Measurements from ENCODE around the gene NIPAL4.
"Not testable (repeated sequence)": the region's sequence is repeated elsewhere in the genome, so short reads cannot be mapped to it uniquely, and the experiment has no call there.

NIPAL4 gene

DNA sequence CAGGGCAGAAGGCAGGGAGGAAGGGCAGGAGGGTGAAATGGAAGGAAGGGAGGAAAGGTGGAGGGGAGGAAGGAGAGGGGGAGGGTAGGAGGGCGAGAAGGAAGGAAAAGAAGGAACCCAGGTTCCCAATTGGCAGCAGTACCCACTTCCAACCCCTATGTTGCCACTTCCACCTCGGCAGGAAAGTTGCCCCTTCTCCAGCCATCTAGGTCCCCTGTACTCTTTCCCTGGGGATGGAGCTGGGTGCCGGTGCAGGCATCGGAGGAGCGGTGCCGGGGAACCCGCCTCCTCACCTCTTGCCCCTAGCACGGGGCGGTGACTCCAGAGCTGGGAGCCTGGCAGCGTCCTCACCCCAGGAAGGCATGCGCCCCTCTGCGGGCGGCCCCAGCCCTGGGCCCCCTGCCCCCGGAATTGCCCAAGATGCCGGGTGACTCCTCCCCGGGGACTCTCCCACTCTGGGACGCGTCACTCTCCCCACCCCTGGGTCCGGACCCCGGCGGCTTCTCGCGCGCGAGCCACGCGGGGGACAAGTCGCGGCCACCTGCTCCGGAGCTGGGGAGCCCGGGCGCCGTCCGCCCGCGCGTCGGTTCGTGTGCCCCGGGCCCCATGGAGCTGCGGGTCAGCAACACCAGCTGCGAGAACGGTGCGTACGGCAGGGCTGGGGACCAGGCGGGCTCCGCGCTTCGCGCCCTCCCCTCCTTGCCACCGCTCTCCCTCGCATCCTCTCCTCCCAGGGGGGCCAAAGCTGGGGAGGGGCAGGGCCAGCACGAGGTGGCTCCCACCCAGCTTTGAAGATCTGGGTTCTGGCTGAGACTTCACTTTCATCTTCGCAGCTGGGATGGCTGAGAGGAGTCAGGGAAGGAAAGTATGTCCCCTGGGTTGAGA is at the start of gene NIPAL4:
NIPAL4 (plus strand) TSS at position 499 of the 885 bp plus-strand sequence; CDS start at position 607, 108 bp downstream.
- DNase-seq = peak; percentile 17

DNA sequence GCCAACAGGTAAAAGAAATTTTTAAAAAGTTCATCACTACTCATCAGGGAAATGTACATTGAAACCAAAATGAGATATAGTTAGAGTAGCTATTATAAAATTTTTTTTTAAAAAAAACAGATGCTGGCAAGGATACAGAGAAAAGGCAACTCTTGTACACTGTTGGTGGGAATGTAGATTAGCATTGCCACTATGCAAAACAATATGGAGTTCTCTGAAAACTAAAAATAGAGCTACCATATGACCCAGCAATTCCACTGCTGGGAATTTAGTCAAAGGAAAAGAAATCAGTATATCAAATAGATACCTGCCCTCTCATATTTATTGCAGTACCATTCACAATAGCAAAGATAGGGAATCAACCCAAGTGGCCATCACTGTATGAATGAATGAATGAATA is 44.2 kb upstream of the NIPAL4 start:
- no peak for DNase-seq

DNA sequence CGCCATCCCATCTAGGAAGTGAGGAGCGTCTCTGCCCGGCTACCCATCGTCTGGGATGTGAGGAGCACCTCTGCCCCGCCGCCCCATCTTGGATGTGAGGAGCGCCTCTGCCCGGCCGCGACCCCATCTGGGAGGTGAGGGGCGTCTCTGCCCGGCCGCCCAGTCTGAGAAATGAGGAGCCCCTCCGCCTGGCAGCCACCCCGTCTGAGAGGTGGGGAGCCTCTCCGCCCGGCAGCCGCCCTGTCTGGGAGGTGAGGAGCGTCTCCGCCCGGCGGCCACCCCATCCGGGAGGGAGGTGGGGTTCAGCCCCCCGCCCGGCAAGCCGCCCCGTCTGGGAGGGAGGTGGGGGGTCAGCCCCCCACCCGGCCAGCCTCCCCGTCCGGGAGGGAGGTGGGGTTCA is 40.5 kb upstream of the NIPAL4 start:
- DNase-seq = not testable (repeated sequence)

DNA sequence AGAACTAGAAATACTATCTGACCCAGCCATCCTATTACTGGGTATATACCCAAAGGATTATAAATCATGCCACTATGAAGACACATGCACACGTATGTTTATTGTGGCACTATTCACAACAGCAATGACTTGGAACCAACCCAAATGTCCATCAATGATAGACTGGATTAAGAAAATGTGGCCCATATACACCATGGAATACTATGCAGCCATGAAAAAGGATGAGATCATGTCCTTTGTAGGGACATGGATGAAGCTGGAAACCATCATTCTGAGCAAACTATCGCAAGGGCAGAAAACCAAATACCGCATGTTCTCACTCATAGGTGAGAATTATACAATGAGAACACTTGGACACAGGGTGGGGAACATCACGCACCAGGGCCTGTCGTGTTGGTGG is 30.1 kb upstream of the NIPAL4 start:
- not testable (repeated sequence) for DNase-seq

DNA sequence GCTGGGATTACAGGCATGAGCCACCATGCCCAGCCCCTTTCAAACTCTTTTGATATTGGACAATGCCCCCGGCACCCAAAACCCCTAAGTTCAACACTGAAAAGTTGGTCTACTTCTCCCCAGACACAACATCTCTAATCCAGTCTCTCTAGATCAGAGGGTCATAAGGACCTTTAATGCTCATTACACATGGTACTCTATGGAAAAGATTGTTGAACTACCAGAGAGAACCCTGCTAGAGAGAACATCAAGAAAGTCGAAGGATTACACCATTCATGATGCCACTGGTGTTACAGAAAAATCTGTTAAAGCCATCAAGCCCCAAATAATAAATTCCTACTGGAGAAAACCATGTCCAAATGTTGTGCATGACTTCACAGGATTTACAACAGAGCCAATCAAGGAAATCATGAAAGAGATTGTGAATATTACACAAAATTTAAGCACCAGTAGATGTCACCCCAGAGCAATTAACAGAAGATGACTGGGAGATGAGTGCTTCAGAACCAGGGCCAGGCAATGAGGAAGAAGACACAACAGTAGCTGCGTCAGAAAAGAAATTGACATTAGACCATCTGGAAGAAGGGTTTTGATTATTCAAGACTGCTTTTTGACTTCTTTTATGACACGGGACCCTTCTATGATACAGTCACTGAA is 28.3 kb upstream of the NIPAL4 start:
- peak; percentile 87 for DNase-seq

DNA sequence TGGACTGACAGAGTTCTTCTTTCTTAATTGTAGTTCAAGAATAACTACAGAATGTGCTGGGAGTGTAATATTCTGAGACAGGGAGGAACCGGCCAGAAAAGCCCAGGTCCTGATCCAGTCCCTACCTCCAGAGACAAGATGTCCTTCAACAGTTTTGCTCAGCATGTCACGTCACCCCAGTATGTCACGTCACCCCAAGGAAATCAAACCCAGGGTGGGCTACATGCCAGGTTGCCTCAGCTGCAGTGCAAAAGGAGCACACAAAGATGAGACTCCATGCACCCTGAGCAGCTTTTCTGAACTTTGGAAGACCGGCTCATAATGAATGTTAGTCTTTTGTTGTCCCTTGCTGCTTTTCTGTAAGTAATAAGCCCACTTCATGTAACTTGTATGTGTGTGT is 25.9 kb upstream of the NIPAL4 start:
- no peak for DNase-seq

DNA sequence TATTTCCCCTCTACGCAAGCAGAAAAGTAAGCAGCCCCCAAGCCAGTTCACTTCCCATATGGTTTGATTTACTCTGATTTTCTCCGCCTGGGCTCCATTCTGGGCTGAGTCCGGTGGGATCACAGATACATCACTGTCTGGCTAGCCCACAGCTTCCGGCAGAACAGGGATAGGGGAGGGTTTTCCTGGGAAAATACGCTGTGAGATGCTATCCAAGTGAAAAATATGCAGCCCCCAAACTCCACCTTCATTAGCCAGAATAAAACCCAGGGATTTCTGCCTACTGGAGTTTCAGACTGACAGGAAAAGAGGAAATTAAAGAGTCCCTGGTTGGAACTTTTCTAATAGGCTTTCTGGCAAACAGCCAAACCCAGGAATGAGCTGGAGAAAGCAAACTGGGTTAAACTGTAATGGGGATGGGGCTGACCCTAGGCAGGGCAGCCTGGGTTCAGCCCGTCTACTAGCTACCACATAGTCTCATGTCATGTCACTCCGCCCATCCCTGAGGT is 16.9 kb upstream of the NIPAL4 start:
- no peak for DNase-seq

DNA sequence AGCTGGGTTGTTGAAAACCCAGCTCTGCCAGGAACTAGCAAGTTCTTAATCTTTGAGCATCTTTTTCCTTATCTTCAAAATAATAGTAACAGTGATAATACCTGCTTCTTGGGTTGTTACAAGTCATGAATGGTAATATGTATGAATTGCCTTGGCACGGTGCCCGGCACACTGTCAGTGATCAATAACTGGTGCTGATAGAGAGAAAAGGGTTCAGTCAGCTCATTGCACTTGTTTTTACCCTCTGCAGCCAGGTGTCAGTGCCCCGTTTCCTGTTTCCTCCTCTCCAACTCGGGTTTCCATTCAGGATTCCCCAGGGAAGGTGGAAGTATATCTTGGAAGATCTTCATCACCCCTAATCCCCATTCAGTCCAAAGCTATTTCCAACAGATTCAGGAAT is 15.8 kb upstream of the NIPAL4 start:
- no peak for DNase-seq

DNA sequence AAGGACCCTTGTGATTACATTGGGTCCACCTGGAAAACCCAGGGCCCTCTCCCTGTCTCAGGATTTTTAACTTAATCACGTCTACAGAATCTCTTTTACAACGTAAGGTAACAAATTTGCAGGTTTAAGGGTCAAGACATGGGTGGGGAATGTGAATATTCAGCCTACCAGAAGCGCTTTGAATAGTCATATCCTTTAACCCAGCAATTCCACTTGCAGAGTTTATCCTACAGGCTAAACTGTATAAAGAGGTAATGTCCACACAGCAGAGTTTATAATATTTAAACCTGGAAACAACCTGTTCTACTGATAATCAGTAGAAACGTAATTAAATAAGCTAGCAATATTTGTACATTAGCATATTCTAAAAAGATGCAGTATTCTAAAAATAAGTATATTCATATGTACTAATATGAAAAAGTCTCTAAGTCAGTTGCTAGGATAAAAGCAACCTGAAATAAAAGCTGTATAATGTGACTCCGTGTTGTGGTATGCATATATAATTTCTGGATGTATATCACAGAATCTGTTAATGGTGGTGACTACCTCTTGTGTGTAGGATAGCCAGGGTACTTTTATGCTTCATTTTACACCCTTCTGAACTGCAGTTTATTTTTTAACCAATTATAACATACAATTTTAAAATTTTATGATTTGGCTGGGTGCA is 14.1 kb upstream of the NIPAL4 start:
- DNase-seq = no peak

DNA sequence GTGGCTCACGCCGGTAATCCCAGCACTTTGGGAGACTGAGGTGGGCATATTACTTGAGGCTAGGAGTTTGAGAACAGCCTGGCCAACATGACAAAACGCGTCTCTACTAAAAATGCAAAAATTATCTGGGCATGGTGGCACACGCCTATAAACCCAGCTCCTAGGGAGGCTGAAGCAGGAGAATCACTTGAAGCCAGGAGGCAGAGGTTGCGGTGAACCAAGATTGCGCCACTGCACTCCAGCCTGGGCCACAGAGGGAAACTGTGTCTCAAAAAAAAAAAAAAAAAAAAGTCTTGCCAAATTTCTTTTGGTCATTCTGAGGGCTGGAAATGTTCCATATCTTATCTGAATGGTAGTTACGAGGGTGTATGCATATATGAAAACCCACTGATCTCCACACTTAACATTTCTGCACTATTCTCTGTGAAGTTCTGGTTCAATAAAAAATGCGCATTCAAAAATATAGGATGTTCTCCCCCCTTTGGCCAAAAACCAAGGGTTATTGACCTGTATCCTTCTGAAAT is 13.5 kb upstream of the NIPAL4 start:
- DNase-seq = peak; percentile 41

DNA sequence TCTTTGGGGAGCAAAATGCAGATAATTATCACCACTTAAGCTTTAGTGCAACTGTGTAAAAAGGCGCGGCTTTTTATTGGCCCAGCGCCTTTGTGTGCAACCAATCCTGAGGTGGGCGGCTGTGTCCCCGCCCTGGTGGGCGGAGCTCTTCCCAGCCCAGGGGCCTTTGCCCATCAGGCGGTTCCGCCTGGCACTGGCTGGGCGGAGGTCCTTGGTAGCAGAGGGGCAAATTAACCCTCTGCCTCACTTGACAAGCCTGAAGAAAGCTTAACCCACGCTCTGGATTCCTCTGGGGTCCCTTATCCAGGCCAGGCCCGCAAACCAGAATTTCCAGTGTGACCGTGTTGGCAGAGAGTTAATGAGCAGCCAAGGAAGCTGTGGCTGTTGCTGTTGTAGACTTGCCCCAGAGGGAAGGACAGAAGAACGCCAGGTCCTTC is 12.8 kb upstream of the NIPAL4 start:
- peak; percentile 33 for DNase-seq

DNA sequence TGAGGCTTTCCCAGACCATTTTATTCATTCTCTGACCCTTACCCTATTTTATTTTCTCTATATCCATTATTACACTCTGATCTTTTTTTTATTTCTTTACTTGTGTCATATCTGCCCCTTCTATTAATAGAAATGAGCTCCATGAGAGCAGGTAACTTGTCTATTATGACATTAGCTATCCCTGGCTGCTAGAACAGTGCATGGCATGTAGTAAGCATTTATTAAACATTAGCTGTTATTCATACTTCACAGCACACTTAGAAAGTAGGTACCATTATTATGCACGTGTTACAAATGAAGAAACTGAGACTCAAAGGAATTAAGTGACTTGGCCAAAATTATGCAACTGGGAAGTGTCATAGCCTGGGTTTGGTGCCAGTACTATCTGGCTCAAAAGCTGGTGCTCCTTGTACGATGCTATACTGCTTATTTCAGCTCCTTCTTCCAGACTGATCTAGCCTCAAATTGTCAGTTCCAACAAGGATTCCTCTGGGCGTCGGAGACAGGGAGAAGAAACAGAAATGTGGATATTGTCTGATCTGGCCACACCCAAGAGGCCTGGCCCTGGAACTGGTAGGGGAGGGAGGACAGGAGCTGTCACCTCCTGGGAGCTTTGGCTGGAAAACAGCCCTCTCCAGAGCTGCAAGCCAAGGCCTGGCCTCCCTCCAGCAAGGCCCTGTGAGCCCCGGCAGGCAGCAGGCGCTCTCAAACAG is 10.8 kb upstream of the NIPAL4 start:
- no peak for DNase-seq

DNA sequence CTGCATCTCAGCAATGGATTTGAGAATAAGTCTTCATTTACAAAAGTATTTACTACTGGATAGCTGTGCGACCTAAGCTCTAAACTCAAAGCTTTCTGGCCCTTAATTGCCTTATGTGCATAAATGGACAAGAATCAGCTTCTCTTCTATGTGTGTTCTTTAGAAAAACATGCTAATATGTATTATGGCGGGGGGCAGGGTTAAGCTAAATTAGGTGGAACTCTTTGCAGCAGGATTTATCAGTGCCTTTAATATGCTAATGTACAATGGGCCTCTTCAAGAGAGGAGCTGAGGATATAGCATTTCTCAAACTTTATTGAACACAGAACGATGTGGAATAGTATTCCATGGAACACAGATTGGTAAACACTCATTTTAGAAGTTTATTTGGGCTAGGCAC is 10.0 kb upstream of the NIPAL4 start:
- DNase-seq = no peak

DNA sequence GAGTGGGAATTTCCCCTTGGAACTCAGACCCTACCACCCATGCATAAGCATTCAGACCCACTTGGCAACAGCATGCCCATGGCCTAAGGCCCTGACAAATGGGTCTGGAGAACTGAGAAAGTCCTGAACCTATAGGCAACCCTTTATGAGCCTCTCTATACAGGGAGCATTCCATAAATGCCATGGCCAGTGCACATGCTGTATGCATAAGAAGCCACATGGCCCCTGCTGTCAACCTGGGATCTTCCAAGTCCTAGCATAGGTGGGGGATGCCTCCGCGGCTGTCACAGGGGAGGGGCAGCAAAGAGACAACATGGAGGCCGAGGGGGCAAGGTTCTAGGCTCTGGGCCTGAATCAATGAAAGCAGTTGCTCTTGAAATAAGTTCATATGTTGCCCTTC is 8.2 kb upstream of the NIPAL4 start:
- no peak for DNase-seq

DNA sequence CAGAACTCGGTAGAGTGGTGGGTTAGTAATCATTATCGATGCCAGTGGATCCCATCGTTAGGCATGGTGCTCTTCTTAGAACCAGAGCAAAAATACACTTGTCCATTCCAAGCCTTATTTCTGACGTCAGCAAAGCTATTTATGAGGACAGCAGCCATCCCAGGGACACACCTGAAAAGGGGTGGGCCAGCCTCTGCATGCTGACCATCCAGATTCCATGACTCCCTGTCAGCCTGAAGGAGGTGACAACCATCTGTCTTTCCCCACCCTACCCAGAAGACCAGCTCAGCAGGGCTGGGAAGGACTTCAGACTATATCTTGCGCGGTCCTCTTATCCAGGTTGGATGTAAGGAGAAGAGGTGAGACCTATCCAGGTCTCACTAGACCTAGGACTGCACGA is 5.7 kb upstream of the NIPAL4 start:
- no peak for DNase-seq

DNA sequence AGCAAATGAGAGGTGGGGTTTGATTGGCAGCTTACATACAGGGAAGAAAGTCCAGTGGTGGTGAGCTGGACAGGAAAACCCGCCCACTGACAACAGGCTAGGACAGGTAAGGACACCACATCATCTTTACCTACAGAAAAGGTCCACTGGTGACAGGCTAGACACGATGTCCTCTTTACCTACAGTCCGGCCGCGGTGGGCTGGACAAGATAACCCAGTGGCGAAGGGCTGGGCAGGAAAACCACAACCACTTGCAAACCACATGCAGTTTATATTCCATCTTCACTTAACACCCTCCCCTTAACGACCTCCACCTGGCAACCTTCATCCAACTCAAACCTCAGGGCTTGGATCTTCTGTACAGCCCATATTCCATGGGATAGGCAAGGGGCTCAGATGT is 5.0 kb upstream of the NIPAL4 start:
- peak; percentile 26 for DNase-seq

DNA sequence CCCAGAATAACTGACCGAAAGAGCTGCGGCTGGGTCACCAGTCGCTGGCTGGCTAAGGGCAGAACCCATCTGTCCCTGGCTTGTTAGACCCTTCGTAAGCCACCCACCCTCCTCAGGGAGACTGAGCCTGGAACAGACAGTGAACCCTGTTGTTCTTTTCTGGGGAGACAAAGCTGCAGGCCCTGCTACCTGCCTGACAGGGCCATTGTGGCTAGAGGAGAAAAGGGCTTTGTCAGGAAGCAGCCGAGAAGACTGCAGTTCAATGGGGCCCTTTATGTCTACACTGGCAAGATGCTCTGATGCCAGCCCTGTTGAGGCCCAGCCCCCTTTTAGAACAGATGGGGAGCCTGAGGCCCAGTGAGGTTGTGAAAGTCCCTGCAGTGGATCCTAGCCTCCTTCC is 3.7 kb upstream of the NIPAL4 start:
- no peak for DNase-seq

DNA sequence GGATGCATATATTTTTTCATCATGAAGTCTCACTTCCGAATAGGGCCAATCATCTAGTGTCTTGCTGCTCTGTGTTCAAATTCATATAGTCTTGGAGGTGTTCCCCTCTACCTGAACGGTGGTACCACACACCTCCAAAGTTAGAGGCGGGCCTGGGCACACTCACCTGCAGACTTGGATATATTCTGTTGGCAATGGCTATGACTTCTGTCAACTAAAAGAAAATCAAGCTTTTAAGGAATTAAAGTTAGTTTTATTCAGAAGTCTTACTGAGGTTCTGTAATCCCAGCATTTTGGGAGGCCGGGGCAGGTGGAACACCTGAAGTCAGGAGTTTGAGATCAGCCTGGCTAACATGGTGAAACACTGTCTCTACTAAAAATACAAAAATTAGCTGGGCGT is 2.6 kb upstream of the NIPAL4 start:
- DNase-seq = no peak

DNA sequence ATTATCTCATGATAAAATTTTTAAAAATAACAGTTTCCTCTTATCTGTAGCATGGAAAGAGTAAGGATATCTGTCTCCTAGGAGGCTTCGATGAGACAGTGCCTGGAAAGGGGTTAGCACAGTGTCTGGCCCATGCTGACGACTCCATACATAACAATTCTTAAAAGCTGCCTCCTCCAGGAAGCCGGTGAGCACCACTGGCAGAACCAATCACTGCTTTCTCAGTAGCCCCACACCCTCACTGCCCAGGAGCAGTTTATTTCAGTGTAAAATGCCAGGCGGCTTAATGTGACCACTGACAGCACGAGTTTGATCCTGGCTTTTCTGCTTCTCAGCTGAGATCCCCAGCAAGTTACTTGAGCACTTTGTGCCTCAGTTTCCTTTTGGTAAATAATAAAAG is 1.2 kb upstream of the NIPAL4 start:
- DNase-seq = no peak

DNA sequence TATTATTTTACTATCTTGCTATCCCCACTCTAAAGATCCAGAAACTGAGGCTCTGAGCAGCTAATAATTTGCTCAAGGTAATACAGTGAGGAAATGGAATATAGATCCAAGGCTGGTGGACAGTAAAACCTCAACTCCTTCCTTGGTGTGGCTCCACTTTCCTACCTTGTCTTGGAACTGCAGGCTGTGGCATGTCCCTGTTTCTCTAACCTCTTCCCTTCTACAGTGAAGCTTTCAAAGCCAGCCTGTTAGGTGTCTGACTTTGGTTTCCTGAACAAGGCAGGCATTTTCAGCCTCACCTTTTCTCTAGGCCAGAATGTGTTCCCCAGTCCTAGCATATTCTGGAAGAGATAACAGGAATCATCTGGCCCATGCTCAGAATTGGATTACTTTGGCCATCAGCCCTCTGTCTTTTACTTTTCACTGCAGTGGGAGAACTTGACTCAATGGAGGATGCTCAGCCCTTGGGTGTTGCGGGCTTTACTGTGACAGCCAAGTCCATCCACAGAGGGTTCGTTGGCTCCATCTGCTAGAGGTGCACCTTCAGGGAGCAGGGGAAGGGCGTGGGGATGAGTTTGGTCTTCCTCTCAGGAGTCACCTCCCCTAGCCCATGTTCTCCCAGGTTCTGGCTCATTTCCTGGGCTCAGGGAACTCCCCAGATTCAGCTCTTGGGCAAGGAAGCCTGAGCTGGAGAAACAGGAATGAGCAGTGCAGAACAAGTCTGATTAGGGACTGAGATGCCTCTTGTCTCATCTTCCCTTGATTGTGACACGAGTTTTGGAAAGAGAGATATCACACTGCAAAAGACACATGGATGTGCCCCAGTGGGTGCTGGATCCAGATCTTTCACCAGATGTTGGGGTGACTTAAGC is 1.1 kb downstream of the NIPAL4 start:
- no peak for DNase-seq

DNA sequence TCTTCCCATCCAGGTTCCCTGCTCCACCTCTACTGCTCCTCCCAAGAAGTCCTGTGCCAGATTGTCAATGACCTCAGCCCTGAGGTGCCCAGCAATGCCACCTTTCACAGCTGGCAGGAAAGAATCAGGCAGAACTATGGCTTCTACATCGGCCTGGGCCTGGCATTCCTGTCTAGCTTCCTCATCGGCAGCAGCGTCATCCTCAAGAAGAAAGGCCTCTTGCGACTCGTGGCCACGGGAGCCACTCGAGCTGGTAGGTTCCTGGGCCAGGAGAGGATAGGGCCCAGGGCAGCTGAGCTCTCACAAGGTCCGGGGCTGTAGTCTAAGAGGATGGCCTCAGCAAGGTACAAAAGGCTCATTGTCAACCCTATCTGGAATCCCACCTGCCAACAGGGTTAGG is 3.1 kb downstream of the NIPAL4 start:
- DNase-seq = no peak
